Measurements from ENCODE around the gene CTNNBL1. TPM values are rescaled to one million over a fixed set of nuclear protein-coding genes. Genes with fewer than 3 reads are reported as not detected.

Gene CTNNBL1
- total RNA-seq, 1 donor from 2014 or later: 67.0 TPM

DNA sequence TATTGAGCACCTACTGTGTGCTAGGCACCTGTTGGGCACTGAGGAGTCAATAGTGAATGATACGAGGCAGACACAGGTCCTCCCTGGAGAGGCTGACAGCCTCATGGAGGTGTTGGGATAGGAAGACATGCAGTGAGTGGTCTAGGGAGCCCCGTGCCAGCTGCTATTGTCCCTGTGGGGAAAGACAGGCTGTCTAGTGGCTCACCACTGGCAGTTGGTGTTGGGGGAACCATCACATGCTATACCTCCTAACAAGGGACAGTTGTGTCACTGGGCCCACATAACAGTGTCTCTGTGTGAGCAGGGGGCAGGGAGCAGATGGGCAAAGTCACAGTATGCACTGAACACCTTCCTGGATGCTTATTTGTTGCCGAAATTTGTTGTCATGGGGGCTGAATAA, 45.9 kb upstream of the CTNNBL1 start:
- no peaks in the 10 kb centered on the region for H3K9me3 ChIP-seq (ENCODE audit: insufficient read depth, low read depth, low read length)
- DNase-seq (ENCODE audit: low read depth) (no peak), FAIRE-seq (no peak)
- Mint-ChIP-seq H3K4me1 (ENCODE audit: low read depth, unreplicated experiment) (no peaks in the 10 kb centered on the region), H3K27ac (ENCODE audit: unreplicated experiment) (no peak overlapping the region), H3K9me3 (ENCODE audit: unreplicated experiment) (no peaks in the 10 kb centered on the region), H3K27me3 (ENCODE audit: low read depth, unreplicated experiment) (peaks cover 40% of the 10 kb centered on the region), H3K4me3 (ENCODE audit: unreplicated experiment) (no peak overlapping the region), H3K36me3 (ENCODE audit: low read depth, unreplicated experiment) (no peaks in the 10 kb centered on the region)
- no peak overlapping the region for H2AFZ ChIP-seq (ENCODE audit: low read depth, low read length)
- no peak overlapping the region for H3K4me2 ChIP-seq (ENCODE audit: low read length)
- H3K9ac ChIP-seq (ENCODE audit: low read length): no peak overlapping the region
- H3K79me2 ChIP-seq (ENCODE audit: insufficient read depth, low read length): no peaks in the 10 kb centered on the region
- H3K4me1 ChIP-seq (ENCODE audit: insufficient read depth, low read length): no peaks in the 10 kb centered on the region
- no peaks in the 10 kb centered on the region for H3K36me3 ChIP-seq (ENCODE audit: insufficient read depth, low read length)
- peaks cover 24% of the 10 kb centered on the region for H3K27me3 ChIP-seq (ENCODE audit: insufficient read depth, low read length)
- no peak for TF ChIP-seq EZH2 (IDR thresholded peaks at IDR 0.05; ENCODE audit: insufficient read depth, low read length)
- TF ChIP-seq, protein P1, sequence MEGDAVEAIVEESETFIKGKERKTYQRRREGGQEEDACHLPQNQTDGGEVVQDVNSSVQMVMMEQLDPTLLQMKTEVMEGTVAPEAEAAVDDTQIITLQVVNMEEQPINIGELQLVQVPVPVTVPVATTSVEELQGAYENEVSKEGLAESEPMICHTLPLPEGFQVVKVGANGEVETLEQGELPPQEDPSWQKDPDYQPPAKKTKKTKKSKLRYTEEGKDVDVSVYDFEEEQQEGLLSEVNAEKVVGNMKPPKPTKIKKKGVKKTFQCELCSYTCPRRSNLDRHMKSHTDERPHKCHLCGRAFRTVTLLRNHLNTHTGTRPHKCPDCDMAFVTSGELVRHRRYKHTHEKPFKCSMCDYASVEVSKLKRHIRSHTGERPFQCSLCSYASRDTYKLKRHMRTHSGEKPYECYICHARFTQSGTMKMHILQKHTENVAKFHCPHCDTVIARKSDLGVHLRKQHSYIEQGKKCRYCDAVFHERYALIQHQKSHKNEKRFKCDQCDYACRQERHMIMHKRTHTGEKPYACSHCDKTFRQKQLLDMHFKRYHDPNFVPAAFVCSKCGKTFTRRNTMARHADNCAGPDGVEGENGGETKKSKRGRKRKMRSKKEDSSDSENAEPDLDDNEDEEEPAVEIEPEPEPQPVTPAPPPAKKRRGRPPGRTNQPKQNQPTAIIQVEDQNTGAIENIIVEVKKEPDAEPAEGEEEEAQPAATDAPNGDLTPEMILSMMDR (IDR thresholded peaks at IDR 0.05; ENCODE audit: insufficient read depth, low read depth, low read length): no peak
- H3K27ac ChIP-seq (ENCODE audit: low read depth, low read length): no peak overlapping the region
- no peak overlapping the region for H3K4me3 ChIP-seq (ENCODE audit: insufficient read depth, low read depth, low read length)
- H4K20me1 ChIP-seq (ENCODE audit: insufficient read depth, low read length): no peaks in the 10 kb centered on the region

DNA sequence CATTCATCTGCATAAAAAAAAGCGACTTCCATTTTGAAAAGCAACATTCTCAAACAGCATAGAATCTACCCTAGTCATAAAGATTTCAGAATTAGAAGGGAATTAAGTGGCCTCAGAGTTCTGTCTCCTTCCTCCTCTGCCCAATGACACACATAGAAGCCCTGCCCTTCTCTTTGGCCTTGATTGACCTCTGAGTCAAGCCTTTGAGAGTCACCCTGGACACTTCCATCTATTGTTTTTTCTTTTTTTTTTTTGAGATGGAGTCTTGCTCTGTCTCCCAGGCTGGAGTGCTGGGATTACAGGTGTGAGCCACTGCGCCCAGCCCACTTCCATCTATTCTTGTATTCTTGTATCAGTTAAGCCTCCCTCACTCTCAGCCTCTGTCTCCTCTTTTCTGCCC, 44.8 kb upstream of the CTNNBL1 start:
- Histone ChIP-seq H3K4me1 (ENCODE audit: insufficient read depth, low read length) (no peaks in the 10 kb centered on the region), H3K9me3 (ENCODE audit: insufficient read depth, low read depth, low read length) (no peaks in the 10 kb centered on the region), H3K9ac (ENCODE audit: low read length) (no peak overlapping the region), H2AFZ (ENCODE audit: low read depth, low read length) (no peak overlapping the region), H4K20me1 (ENCODE audit: insufficient read depth, low read length) (no peaks in the 10 kb centered on the region), H3K4me2 (ENCODE audit: low read length) (no peak overlapping the region), H3K79me2 (ENCODE audit: insufficient read depth, low read length) (no peaks in the 10 kb centered on the region), H3K27ac (ENCODE audit: low read depth, low read length) (no peak overlapping the region), H3K36me3 (ENCODE audit: insufficient read depth, low read length) (no peaks in the 10 kb centered on the region), H3K4me3 (ENCODE audit: insufficient read depth, low read depth, low read length) (no peak overlapping the region), H3K27me3 (ENCODE audit: insufficient read depth, low read length) (peaks cover 24% of the 10 kb centered on the region)
- Mint-ChIP-seq H3K9me3 (ENCODE audit: unreplicated experiment) (no peaks in the 10 kb centered on the region), H3K4me1 (ENCODE audit: low read depth, unreplicated experiment) (no peaks in the 10 kb centered on the region), H3K36me3 (ENCODE audit: low read depth, unreplicated experiment) (no peaks in the 10 kb centered on the region), H3K4me3 (ENCODE audit: unreplicated experiment) (no peak overlapping the region), H3K27ac (ENCODE audit: unreplicated experiment) (no peak overlapping the region), H3K27me3 (ENCODE audit: low read depth, unreplicated experiment) (peaks cover 34% of the 10 kb centered on the region)
- FAIRE-seq: no peak
- TF ChIP-seq, protein P1 (IDR thresholded peaks at IDR 0.05; ENCODE audit: insufficient read depth, low read depth, low read length): no peak
- no peak for TF ChIP-seq EZH2 (IDR thresholded peaks at IDR 0.05; ENCODE audit: insufficient read depth, low read length)
- no peak for DNase-seq (ENCODE audit: low read depth)

DNA sequence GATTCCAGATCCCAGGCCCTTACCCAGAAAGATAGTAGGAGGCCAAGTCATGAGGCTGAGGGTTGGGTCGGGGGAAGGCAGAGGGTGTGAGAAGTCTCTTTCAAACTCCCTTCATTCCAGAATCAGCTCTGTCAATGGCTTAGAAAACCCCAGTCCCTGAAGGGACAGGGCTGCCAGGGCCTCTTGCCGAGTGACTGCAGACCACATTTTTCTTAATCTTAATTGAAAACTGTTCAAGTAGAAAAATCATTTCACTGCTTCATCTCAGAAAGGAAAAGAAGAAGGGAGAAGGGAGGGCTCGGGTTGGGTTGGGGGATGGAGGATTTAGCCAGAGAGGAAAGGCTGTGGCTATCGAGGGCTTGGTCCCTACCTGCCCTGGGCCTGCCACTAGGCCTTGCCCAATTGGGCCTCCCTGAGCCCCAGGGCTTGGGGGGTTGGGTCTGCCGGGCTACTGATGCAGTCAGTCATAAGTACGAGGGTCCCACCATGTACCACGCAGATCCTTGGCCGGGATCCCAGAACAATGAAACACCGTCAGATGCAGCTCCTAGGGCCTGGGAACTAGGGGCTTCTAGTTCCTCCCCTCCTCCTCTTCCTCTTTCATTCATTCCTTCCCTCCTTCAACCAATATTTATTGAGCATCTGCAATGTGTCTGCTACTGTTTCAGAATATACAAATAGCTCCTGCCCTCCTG, 44.0 kb upstream of the CTNNBL1 start:
- no peaks in the 10 kb centered on the region for H3K36me3 ChIP-seq (ENCODE audit: insufficient read depth, low read length)
- DNase-seq (ENCODE audit: low read depth): no peak

More for the DNA sequence above, 44.0 kb upstream of the CTNNBL1 start:
- Histone ChIP-seq H3K4me2 (ENCODE audit: low read length) (no peak overlapping the region), H4K20me1 (ENCODE audit: insufficient read depth, low read length) (no peaks in the 10 kb centered on the region), H3K79me2 (ENCODE audit: insufficient read depth, low read length) (no peaks in the 10 kb centered on the region), H3K9ac (ENCODE audit: low read length) (no peak overlapping the region), H3K4me1 (ENCODE audit: insufficient read depth, low read length) (no peaks in the 10 kb centered on the region), H3K4me3 (ENCODE audit: insufficient read depth, low read depth, low read length) (no peak overlapping the region), H3K9me3 (ENCODE audit: insufficient read depth, low read depth, low read length) (no peaks in the 10 kb centered on the region), H3K27me3 (ENCODE audit: insufficient read depth, low read length) (peaks cover 16% of the 10 kb centered on the region), H3K27ac (ENCODE audit: low read depth, low read length) (no peak overlapping the region), H2AFZ (ENCODE audit: low read depth, low read length) (no peak overlapping the region)
- Mint-ChIP-seq H3K4me1 (ENCODE audit: low read depth, unreplicated experiment) (no peaks in the 10 kb centered on the region), H3K4me3 (ENCODE audit: unreplicated experiment) (no peak overlapping the region), H3K36me3 (ENCODE audit: low read depth, unreplicated experiment) (no peaks in the 10 kb centered on the region), H3K27me3 (ENCODE audit: low read depth, unreplicated experiment) (peaks cover 27% of the 10 kb centered on the region), H3K27ac (ENCODE audit: unreplicated experiment) (no peak overlapping the region), H3K9me3 (ENCODE audit: unreplicated experiment) (peaks cover under 1% of the 10 kb centered on the region)
- no peak for TF ChIP-seq EZH2 (IDR thresholded peaks at IDR 0.05; ENCODE audit: insufficient read depth, low read length)
- TF ChIP-seq, protein P1 (IDR thresholded peaks at IDR 0.05; ENCODE audit: insufficient read depth, low read depth, low read length): no peak
- no peak for FAIRE-seq
